Thyroid gland (tissue), 4 donors: ENCODE measurements around the gene SORT1. TPM values are rescaled to one million over a fixed set of nuclear protein-coding genes. Genes with fewer than 3 reads are reported as not detected.

Source experiments
- DNase-seq, 2 donors: peaks; one replicate each; pipeline ENCODE4 v3.0.0-alpha.2; 2019
- H3K27ac ChIP-seq, 3 donors: fragments of 200-600 bp; sonication (generic); 1 replicate in 2 of 3; 2 replicates in 1 of 3; pipeline ENCODE4 v1.5.1; 2016 to 2019; ENCODE audit warnings: mild to moderate bottlenecking in 1 of 3, moderate library complexity in 1 of 3
- H3K27me3 ChIP-seq: fragments of 200-600 bp; sonication (generic); one replicate; pipeline ENCODE4 v1.5.1; 2019
- H3K36me3 ChIP-seq, 2 donors: fragments of 200-600 bp; sonication (generic); one replicate each; pipeline ENCODE4 v1.5.1; 2016 to 2019
- H3K4me1 ChIP-seq, 2 donors: fragments of 200-600 bp; sonication (generic); one replicate each; pipeline ENCODE4 v1.5.1; 2017 to 2019
- H3K4me3 ChIP-seq, 3 donors: fragments of 200-600 bp; sonication (generic); replicated peaks in 1 of 3; 1 replicate in 2 of 3; 2 replicates in 1 of 3; pipeline ENCODE4 v1.5.1; 2016; ENCODE audit warnings: mild to moderate bottlenecking in 1 of 3
- H3K9me3 ChIP-seq: fragments of 200-600 bp; sonication (generic); one replicate; pipeline ENCODE4 v1.5.1; 2017
- POLR2A ChIP-seq, 2 donors: fragments of 450-650 bp; IDR thresholded peaks; one replicate each; pipeline ENCODE4 v1.6.1; 2017; ENCODE audit warnings: antibody characterized with exemption in 2 of 2, mild to moderate bottlenecking in 2 of 2, moderate library complexity in 1 of 2
- WGBS, 2 donors: methylation state at CpG; one replicate each; pipeline ENCODE4 v1.1.5; 2017; 5-methylcytosine and 5-hydroxymethylcytosine counted together
- intact Hi-C: fragments of 100-400 bp; cut with DNase I; formaldehyde crosslinking; loops from one replicate; pipeline ENCODE4 v1.15.1; 2023
- total RNA-seq, 4 donors: library from RNA; depleted of rRNA; stranded (reverse); fragments of >200 nt; gene quantifications; one replicate each; pipeline ENCODE4 v1.2.3, GENCODE V29; 2016
- TF ChIP-seq, protein P1 (sequence below), 6 experiments: fragments of 200-600 bp in 3 of 6; fragments of 450-650 bp in 3 of 6; sonication (generic) in 3 of 6; IDR thresholded peaks; one replicate each; pipeline ENCODE4 v1.5.1; 2016 to 2019; ENCODE audit warnings: antibody characterized with exemption in 6 of 6, mild to moderate bottlenecking in 2 of 6, inconsistent platforms in 1 of 6, moderate library complexity in 1 of 6

SORT1 gene
- total RNA-seq, 4 donors from 2014 or later: 65.7 to 152 (median 137) TPM

DNA sequence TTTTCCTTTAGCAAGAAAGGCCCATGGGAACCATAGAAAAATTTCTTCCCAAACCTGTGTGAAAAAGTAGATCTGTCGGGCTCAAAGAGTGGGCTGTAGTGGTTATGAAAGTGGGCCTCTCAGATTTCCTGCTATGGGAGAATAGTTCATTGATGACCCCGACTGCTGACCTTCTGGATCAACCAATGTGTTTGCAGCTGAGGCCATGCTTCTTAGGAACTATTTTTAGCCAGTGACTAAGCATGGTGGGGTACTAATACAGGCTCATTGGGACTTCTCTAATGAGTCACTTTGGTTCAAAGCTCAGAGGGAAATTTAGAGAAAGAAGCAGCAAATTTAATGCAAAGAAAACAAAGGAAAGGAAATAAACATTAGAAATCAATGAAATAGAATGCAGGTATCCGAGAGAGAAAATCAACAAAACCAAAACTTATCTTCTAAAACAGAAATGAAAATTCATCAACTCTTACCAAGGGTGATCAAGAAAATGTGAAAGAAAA lies 41.1 kb upstream of the SORT1 start:
- intact Hi-C loops: no loop called here
- H3K27ac ChIP-seq: peak overlapping the region in 1 of 3 donors; percentile 43
- no peak for DNase-seq

DNA sequence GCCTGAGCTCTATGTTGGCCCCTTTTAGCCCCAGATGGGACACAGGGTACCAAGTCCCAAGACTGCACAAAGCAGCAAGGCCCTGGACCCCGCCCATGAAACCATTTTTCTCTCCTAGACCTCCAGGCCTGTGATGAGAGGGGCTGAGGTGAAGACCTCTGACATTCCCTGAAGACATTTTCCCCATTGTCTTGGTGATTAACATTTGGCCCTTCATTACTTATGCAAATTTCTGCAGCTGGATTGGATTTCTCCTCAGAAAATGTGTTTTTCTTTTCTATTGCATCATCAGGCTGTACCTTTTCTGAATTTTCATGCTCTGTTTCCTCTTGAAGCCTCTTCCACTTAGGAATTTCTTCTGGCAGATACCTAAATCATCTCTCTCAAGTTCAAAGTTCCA lies 36.8 kb upstream of the SORT1 start:
- no peak for DNase-seq
- 60 to 88% methylated on average over 1 of the region's 1 CpG for WGBS, 2 donors
- Histone ChIP-seq H3K4me3 (no peak overlapping the region), H3K9me3 (no peaks in the 10 kb centered on the region), H3K27me3 (no peaks in the 10 kb centered on the region), H3K4me1 (peaks cover 4 to 14% of the 10 kb centered on the region in 2 donors), H3K36me3 (no peaks in the 10 kb centered on the region), H3K27ac (no peak overlapping the region)
- intact Hi-C loops: no loop called here
- TF ChIP-seq POLR2A (IDR thresholded peaks at IDR 0.05): no peak
- TF ChIP-seq, protein P1, sequence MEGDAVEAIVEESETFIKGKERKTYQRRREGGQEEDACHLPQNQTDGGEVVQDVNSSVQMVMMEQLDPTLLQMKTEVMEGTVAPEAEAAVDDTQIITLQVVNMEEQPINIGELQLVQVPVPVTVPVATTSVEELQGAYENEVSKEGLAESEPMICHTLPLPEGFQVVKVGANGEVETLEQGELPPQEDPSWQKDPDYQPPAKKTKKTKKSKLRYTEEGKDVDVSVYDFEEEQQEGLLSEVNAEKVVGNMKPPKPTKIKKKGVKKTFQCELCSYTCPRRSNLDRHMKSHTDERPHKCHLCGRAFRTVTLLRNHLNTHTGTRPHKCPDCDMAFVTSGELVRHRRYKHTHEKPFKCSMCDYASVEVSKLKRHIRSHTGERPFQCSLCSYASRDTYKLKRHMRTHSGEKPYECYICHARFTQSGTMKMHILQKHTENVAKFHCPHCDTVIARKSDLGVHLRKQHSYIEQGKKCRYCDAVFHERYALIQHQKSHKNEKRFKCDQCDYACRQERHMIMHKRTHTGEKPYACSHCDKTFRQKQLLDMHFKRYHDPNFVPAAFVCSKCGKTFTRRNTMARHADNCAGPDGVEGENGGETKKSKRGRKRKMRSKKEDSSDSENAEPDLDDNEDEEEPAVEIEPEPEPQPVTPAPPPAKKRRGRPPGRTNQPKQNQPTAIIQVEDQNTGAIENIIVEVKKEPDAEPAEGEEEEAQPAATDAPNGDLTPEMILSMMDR (IDR thresholded peaks at IDR 0.05): no peak

More for the DNA sequence above, 41.1 kb upstream of the SORT1 start:
- H3K27me3 ChIP-seq: no peaks in the 10 kb centered on the region
- 71 to 73% methylated on average over 3 of the region's 3 CpGs for WGBS, 2 donors
- no peak overlapping the region for H3K4me3 ChIP-seq
- TF ChIP-seq, protein P1 (IDR thresholded peaks at IDR 0.05): no peak
- no peak for TF ChIP-seq POLR2A (IDR thresholded peaks at IDR 0.05)
- H3K4me1 ChIP-seq: peaks cover 4 to 12% of the 10 kb centered on the region in 2 donors
- no peaks in the 10 kb centered on the region for H3K9me3 ChIP-seq
- no peaks in the 10 kb centered on the region for H3K36me3 ChIP-seq

- no peak for DNase-seq
- Histone ChIP-seq H3K4me1 (peaks cover 4 to 14% of the 10 kb centered on the region in 2 donors), H3K27ac (no peak overlapping the region), H3K4me3 (no peak overlapping the region), H3K27me3 (no peaks in the 10 kb centered on the region), H3K36me3 (no peaks in the 10 kb centered on the region), H3K9me3 (no peaks in the 10 kb centered on the region)
- WGBS, 2 donors: 85 to 89% methylated on average over 1 of the region's 1 CpG
- intact Hi-C loops: no loop called here
- TF ChIP-seq POLR2A (IDR thresholded peaks at IDR 0.05): no peak
- TF ChIP-seq, protein P1 (IDR thresholded peaks at IDR 0.05): no peak
Measured at GRCh38 chr1:109433322-109433721, 35.6 kb upstream of the SORT1 start.

DNA sequence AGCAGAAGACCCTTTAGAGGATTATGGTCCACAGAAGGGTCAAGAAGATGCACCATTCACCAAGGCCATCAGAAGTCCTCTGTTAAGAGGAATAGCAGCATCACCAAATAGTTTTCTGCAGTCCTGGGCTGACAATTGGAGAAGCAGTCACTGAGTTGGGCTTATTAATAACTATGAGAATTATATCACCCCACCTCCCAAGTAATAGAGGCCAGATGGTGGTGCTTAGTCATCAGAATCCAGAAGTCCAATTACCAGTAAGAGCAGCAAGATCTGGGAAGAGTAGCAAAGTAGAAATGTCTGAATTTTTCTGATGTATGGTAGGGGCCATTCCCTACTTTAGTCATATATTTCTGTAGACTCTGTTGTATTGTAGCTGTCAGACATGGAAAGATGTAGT lies 34.6 kb upstream of the SORT1 start:
- DNase-seq: no peak
- H3K9me3 ChIP-seq: no peaks in the 10 kb centered on the region
- H3K36me3 ChIP-seq: no peaks in the 10 kb centered on the region
- no peak overlapping the region for H3K4me3 ChIP-seq
- H3K27me3 ChIP-seq: no peaks in the 10 kb centered on the region
- no peak overlapping the region for H3K27ac ChIP-seq
- intact Hi-C loops: no loop called here
- H3K4me1 ChIP-seq: peaks cover 8 to 18% of the 10 kb centered on the region in 2 donors
- TF ChIP-seq, protein P1 (IDR thresholded peaks at IDR 0.05): no peak
- TF ChIP-seq POLR2A (IDR thresholded peaks at IDR 0.05): no peak

DNA sequence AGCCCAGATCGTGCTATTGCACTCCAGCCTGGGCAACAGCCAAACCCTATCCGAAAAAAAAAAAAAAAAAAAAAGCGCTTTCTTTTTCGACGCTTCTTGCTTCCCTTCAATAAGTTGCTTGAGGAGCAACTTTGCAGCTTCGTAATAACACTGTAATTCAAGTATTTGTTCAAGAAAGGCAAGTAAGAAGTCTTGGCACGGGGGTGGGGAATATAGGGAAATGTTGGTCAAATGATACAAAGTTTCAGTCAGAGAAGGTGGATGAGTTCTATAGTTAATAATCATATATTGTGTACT lies 29.4 kb upstream of the SORT1 start:
- H3K27ac ChIP-seq: peak overlapping the region; percentile 67 to 81 (median 77)
- H3K36me3 ChIP-seq: no peaks in the 10 kb centered on the region
- H3K9me3 ChIP-seq: no peaks in the 10 kb centered on the region
- H3K27me3 ChIP-seq: no peaks in the 10 kb centered on the region
- peaks cover 18 to 23% of the 10 kb centered on the region in 2 donors for H3K4me1 ChIP-seq
- intact Hi-C loops: loop anchor here (5.0 kb wide), 1 partner anchor 105 kb away; no protein-coding TSS in a partner anchor
- no peak for DNase-seq
- TF ChIP-seq, protein P1 (IDR thresholded peaks at IDR 0.05): no peak
- no peak for TF ChIP-seq POLR2A (IDR thresholded peaks at IDR 0.05)
- WGBS, 2 donors: 5% methylated on average over 7 of the region's 7 CpGs
- H3K4me3 ChIP-seq: peak overlapping the region in 2 of 3 donors; percentile 49 to 86
